Fibroblast of villous mesenchyme (primary cell): ENCODE data around the gene ARHGAP5. TPM values are rescaled to one million over a fixed set of nuclear protein-coding genes. Genes with fewer than 3 reads are reported as not detected.

ENCODE experiments used
- DNase-seq: peaks from one replicate; pipeline ENCODE4 v3.0.0-alpha.2; 2010; ENCODE audit warnings: low read depth
- H3K4me3 ChIP-seq: 2 replicates; pipeline ENCODE4 v1.5.1; 2011; ENCODE audit warnings: low read depth, mild to moderate bottlenecking, low read length
- total RNA-seq: library from RNA; depleted of rRNA; stranded (reverse); fragments of >200 nt; gene quantifications from 2 replicates; pipeline ENCODE4 v1.2.3, GENCODE V29; 2012
- TF ChIP-seq, protein P1 (sequence below): IDR thresholded peaks from 2 replicates; pipeline ENCODE4 v1.5.1; 2012; ENCODE audit warnings: low read depth, mild to moderate bottlenecking, low read length; ENCODE audit not compliant: insufficient read depth

The ARHGAP5 gene
- total RNA-seq, 1 donor, result 166 TPM

DNA sequence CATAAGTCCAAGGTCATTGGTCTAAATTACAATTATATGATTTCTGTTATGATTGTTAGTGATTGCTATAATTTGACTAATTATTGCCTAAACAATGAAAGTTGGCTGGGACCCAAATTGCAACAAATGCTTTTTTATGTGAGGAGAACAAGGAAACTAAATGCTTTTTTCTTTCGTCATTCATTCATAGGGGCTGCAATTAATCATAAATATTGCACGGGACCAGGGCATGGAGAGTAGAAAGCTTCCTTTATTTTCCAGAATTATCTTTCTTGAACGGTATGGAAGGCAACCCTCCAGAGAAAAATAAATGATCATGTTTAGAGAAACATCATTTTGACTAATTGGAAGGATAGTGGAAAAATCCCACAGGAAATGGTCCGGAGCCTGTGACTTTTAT is 32.6 kb upstream of the ARHGAP5 start:
- H3K4me3 ChIP-seq, result no peak overlapping the region
- DNase-seq, result no peak
- TF ChIP-seq, protein P1, sequence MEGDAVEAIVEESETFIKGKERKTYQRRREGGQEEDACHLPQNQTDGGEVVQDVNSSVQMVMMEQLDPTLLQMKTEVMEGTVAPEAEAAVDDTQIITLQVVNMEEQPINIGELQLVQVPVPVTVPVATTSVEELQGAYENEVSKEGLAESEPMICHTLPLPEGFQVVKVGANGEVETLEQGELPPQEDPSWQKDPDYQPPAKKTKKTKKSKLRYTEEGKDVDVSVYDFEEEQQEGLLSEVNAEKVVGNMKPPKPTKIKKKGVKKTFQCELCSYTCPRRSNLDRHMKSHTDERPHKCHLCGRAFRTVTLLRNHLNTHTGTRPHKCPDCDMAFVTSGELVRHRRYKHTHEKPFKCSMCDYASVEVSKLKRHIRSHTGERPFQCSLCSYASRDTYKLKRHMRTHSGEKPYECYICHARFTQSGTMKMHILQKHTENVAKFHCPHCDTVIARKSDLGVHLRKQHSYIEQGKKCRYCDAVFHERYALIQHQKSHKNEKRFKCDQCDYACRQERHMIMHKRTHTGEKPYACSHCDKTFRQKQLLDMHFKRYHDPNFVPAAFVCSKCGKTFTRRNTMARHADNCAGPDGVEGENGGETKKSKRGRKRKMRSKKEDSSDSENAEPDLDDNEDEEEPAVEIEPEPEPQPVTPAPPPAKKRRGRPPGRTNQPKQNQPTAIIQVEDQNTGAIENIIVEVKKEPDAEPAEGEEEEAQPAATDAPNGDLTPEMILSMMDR, result no peak

DNA sequence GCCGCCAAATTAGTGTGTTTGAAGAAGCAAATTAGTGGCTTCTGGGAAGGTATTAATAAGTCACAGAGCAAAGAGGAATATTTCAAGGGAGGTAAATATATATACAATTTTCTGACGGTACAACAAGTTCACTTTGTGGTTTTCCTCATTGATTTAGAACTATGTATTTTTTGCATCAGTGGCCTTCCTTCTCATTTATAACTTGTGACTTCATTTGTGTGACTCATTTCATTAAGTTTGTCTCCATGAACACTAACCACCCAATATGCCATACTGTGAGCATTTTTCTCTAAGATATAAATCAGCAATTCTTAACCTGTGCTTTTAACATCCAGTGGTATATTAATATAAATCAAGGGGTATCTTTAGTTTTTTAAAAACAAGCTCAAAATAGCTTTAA is 29.3 kb upstream of the ARHGAP5 start:
- H3K4me3 ChIP-seq, result no peak overlapping the region
- no peak for DNase-seq
- TF ChIP-seq, protein P1, result no peak

DNA sequence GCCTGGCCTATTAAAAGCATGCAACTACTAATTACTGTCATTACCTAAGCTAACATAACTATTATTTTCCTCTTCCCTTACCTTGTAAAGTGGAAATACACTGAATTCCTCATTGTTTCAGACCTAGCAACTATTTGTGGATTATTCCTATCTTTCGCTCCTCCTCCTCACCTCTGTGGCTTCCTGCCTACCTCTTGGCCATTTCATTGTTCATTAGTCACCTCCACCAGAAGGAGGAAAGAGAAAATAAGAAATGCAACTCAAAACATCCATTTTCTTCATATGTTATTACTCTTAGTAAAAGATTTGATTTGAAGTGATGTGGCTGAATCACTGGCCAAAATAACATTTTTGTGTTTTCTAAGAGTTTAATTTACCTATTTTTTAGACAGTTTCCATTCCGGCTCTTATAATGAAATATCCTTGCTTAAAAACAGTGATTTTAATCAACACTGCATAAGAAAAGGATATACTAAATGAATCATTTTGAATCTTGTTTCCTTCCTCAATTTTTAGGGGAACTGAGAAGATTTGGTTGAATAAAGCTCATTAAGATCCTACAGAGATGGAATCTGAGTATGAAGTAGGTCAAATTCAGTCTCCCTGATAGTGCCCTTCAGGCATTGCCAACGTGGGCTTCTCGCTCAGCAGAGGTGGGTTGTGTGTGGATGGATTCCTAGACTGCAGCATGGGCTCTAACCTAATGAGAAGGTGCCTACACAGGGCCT is 27.6 kb upstream of the ARHGAP5 start:
- TF ChIP-seq, protein P1, result no peak
- no peak for DNase-seq
- no peak overlapping the region for H3K4me3 ChIP-seq

DNA sequence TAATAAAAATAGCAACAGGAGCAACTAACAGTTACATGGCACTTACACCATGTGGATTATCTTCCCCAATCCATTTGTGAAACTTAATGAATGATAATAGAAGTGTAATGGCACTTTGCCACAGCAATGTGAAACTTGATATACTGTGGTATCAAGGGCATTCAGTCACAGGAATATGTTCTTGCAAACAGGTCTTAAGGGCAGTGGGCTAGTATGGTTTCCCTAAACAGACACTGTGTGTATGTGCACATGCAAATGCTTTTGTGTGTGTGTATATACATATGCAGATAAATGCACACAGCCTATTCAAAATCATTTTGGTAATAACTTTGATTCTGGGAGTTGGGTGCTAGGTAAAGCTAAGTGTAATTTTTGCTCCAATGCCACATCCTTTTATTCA is 26.2 kb upstream of the ARHGAP5 start:
- no peak overlapping the region for H3K4me3 ChIP-seq
- no peak for DNase-seq
- TF ChIP-seq, protein P1, result no peak

- TF ChIP-seq, protein P1, result no peak
- no peak overlapping the region for H3K4me3 ChIP-seq
- no peak for DNase-seq
These were observed 22.6 kb upstream of the ARHGAP5 start for GRCh38 chr14:32054536-32054935.

GRCh38 chr14:32055175-32055574 is 21.9 kb upstream of the ARHGAP5 start:
- H3K4me3 ChIP-seq, result no peak overlapping the region
- TF ChIP-seq, protein P1, result no peak
- DNase-seq, result no peak

- DNase-seq, result no peak
- no peak overlapping the region for H3K4me3 ChIP-seq
- TF ChIP-seq, protein P1, result no peak
These were observed 17.4 kb upstream of the ARHGAP5 start for GRCh38 chr14:32059702-32060101.
